Naive thymus-derived CD4-positive, alpha-beta T cell (primary cell): ENCODE measurements around the gene TMEM219. TPM values are rescaled to one million over a fixed set of nuclear protein-coding genes. Genes with fewer than 3 reads are reported as not detected.

Experiments used
- ATAC-seq: fragments of 150-1000 bp; cut with Tn5 transposase; 2 replicates; pipeline ENCODE4 v1.10.0; 2021; ENCODE audit warnings: mild to moderate bottlenecking, moderate library complexity
- CTCF ChIA-PET: fragments of 350-600 bp; sonication (Branson Sonifier 250); formaldehyde crosslinking; loops from one replicate; lab custom pipeline; 2021; ENCODE audit warnings: antibody characterized with exemption; lab: Charles Lee
- POLR2A ChIA-PET: fragments of 350-600 bp; sonication (Branson Sonifier 250); formaldehyde crosslinking; loops from one replicate; lab custom pipeline; 2021; ENCODE audit warnings: antibody characterized with exemption, inconsistent platforms; lab: Charles Lee
- DNase-seq, 9 donors: peaks; one replicate each; pipeline versions ENCODE4 v3.0.0 to v3.0.0-alpha.2; 2020 to 2022; ENCODE audit warnings: mixed read lengths in 1 of 9
- H3K27ac ChIP-seq: one replicate; pipeline ENCODE4 v1.7.0; 2013; ENCODE audit warnings: mild to moderate bottlenecking, low read depth, low read length, moderate library complexity
- H3K27me3 ChIP-seq, 2 donors: one replicate each; pipeline ENCODE4 v1.7.0; 2013; ENCODE audit warnings: low read length in 2 of 2, mild to moderate bottlenecking in 2 of 2, moderate library complexity in 2 of 2; ENCODE audit not compliant: control insufficient read depth in 2 of 2, insufficient read depth in 2 of 2
- H3K36me3 ChIP-seq, 3 experiments: 1 replicate in 2 of 3; 2 replicates in 1 of 3; pipeline ENCODE4 v1.7.0; 2013; ENCODE audit warnings: low read length in 3 of 3, mild to moderate bottlenecking in 3 of 3, moderate library complexity in 1 of 3; ENCODE audit not compliant: insufficient read depth in 3 of 3, control insufficient read depth in 2 of 3
- H3K4me1 ChIP-seq, 2 donors: one replicate each; pipeline ENCODE4 v1.7.0; 2013; ENCODE audit warnings: low read length in 2 of 2, mild to moderate bottlenecking in 2 of 2, moderate library complexity in 1 of 2; ENCODE audit not compliant: control insufficient read depth in 2 of 2, insufficient read depth in 2 of 2
- H3K4me3 ChIP-seq: 2 replicates; pipeline ENCODE4 v1.7.0; 2013; ENCODE audit warnings: mild to moderate bottlenecking, low read length
- H3K9me3 ChIP-seq, 3 experiments: 1 replicate in 2 of 3; 2 replicates in 1 of 3; pipeline ENCODE4 v1.7.0; 2013; ENCODE audit warnings: low read length in 3 of 3; ENCODE audit not compliant: control insufficient read depth in 2 of 3
- H3K27ac Mint-ChIP-seq, 9 donors: one replicate each; pipeline ENCODE4 v1.8.0; 2020 to 2022; ENCODE audit warnings: mixed read lengths in 9 of 9, mild to moderate bottlenecking in 8 of 9, moderate library complexity in 5 of 9, inconsistent platforms in 2 of 9
- H3K27me3 Mint-ChIP-seq, 5 donors: one replicate each; pipeline ENCODE4 v1.8.0; 2021 to 2022; ENCODE audit warnings: mixed read lengths in 5 of 5, mild to moderate bottlenecking in 1 of 5
- H3K36me3 Mint-ChIP-seq, 5 donors: one replicate each; pipeline ENCODE4 v1.8.0; 2020 to 2022; ENCODE audit warnings: mixed read lengths in 5 of 5, mild to moderate bottlenecking in 3 of 5, inconsistent platforms in 1 of 5
- H3K4me1 Mint-ChIP-seq, 7 donors: one replicate each; pipeline ENCODE4 v1.8.0; 2020 to 2022; ENCODE audit warnings: mixed read lengths in 7 of 7, mild to moderate bottlenecking in 3 of 7, inconsistent platforms in 1 of 7
- H3K4me3 Mint-ChIP-seq, 10 donors: one replicate each; pipeline ENCODE4 v1.8.0; 2020 to 2022; ENCODE audit warnings: mild to moderate bottlenecking in 10 of 10, mixed read lengths in 10 of 10, moderate library complexity in 6 of 10, inconsistent platforms in 2 of 10
- H3K9me3 Mint-ChIP-seq, 11 donors: one replicate each; pipeline ENCODE4 v1.8.0; 2020 to 2022; ENCODE audit warnings: mixed read lengths in 11 of 11, mild to moderate bottlenecking in 4 of 11, inconsistent platforms in 1 of 11, moderate library complexity in 1 of 11
- intact Hi-C, 2 donors: fragments of 100-400 bp; cut with micrococcal nuclease; formaldehyde crosslinking; loops; one replicate each; pipeline ENCODE4 v1.15.1; 2023
- polyA plus RNA-seq, 2 donors: library from polyadenylated mRNA; unstranded; fragments of 300-500 nt; fragmentation: Illumina TruSeq; gene quantifications; one replicate each; pipeline ENCODE4 v1.2.3, GENCODE V29; 2021
- total RNA-seq, 6 experiments: library from RNA in 5 of 6; stranded (reverse) in 5 of 6; gene quantifications; 1 replicate in 5 of 6; 2 replicates in 1 of 6; pipeline ENCODE4 v1.2.3 and lab custom pipeline; 2021 to 2026

Gene TMEM219
- total and polyA plus RNA-seq, 7 experiments from 2014 or later = 64.3 to 212 (median 85.1) TPM

GRCh38 chr16:29978564-29979270, 16.8 kb downstream of the TMEM219 start:
- peaks cover 17 to 31% (median 27%) of the 10 kb centered on the region in 7 donors for H3K4me1 Mint-ChIP-seq
- H3K27ac Mint-ChIP-seq = peak overlapping the region in 1 of 9 donors; percentile 7
- ATAC-seq (no peak), DNase-seq (no peak)
- Histone ChIP-seq H3K9me3 (no peaks in the 10 kb centered on the region), H3K4me1 (peaks cover 20 to 23% of the 10 kb centered on the region in 2 donors), H3K36me3 (peaks cover 12 to 64% (median 14%) of the 10 kb centered on the region in 3 experiments), H3K27ac (no peak overlapping the region), H3K27me3 (no peaks in the 10 kb centered on the region), H3K4me3 (no peak overlapping the region)
- no peak overlapping the region for H3K4me3 Mint-ChIP-seq
- ChIA-PET CTCF (no interaction called here), POLR2A (interaction anchor here (0.6 to 1.2 kb wide), 2 partner anchors 17 to 698 kb away, joined by 4 read pairs; no protein-coding TSS in a partner anchor)
- no peaks in the 10 kb centered on the region for H3K9me3 Mint-ChIP-seq
- H3K27me3 Mint-ChIP-seq = no peaks in the 10 kb centered on the region
- intact Hi-C loops = loop anchor here in 1 of 2 donors (10.0 kb wide), 1 partner anchor 426 kb away; the partner anchor contains the start of gene ZNF771
- peaks cover 5 to 34% (median 13%) of the 10 kb centered on the region in 5 donors for H3K36me3 Mint-ChIP-seq

DNA sequence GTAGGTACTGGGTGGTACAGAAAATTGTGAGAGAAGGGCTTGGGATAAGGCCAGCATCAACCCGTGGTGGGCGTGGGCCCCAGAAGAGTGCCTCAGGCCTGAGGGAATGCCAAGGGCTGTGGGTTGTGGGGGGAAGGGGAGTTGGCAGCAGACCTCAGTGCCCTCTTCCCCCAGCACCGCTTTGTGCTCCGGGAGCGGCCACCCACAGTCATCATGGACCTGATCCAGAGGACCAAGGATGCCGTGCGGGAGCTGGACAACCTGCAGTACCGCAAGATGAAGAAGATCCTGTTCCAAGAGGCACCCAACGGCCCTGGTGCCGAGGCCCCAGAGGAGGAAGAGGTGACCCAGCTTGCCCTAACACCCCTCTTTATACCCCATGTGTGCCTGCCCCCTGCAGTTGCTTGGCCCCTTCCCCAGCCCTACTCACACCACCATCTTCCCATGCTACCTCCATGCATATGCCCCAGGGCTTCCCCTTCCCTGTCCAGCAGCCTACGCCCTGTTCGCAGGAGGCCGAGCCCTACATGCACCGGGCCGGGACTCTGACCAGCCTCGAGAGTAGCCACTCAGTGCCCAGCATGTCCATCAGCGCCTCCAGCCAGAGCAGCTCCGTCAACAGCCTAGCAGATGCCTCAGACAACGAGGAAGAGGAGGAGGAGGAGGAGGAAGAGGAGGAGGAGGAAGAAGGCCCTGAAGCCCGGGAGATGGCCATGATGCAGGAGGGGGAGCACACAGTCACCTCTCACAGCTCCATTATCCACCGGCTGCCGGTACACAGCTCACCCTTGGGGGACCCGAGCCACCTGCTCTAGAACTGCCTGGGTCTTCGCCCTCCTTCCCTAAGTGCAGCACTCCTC, 20.9 kb downstream of the TMEM219 start:
- ATAC-seq (no peak), DNase-seq (no peak)
- intact Hi-C loops = no loop called here
- Mint-ChIP-seq H3K4me3 (no peak overlapping the region), H3K27ac (peak overlapping the region in 2 of 9 donors; percentile 22 to 76), H3K4me1 (peaks cover 0 to 4% (median 0%) of the 10 kb centered on the region in 7 donors), H3K36me3 (peaks cover 10 to 57% (median 27%) of the 10 kb centered on the region in 5 donors), H3K9me3 (no peaks in the 10 kb centered on the region), H3K27me3 (no peaks in the 10 kb centered on the region)
- no peaks in the 10 kb centered on the region for H3K27me3 ChIP-seq
- CTCF ChIA-PET = interaction anchor here (0.6 kb wide), 1 partner anchor 16 kb away, joined by 3 read pairs; no protein-coding TSS in a partner anchor
- H3K9me3 ChIP-seq = no peaks in the 10 kb centered on the region
- no peaks in the 10 kb centered on the region for H3K4me1 ChIP-seq
- POLR2A ChIA-PET = interaction anchor here (0.9 kb wide), 1 partner anchor 9 kb away, joined by 4 read pairs; the partner anchor contains the start of gene TAOK2
- H3K36me3 ChIP-seq = peaks cover 12 to 97% (median 14%) of the 10 kb centered on the region in 3 experiments
- H3K27ac ChIP-seq = no peak overlapping the region
- no peak overlapping the region for H3K4me3 ChIP-seq

DNA sequence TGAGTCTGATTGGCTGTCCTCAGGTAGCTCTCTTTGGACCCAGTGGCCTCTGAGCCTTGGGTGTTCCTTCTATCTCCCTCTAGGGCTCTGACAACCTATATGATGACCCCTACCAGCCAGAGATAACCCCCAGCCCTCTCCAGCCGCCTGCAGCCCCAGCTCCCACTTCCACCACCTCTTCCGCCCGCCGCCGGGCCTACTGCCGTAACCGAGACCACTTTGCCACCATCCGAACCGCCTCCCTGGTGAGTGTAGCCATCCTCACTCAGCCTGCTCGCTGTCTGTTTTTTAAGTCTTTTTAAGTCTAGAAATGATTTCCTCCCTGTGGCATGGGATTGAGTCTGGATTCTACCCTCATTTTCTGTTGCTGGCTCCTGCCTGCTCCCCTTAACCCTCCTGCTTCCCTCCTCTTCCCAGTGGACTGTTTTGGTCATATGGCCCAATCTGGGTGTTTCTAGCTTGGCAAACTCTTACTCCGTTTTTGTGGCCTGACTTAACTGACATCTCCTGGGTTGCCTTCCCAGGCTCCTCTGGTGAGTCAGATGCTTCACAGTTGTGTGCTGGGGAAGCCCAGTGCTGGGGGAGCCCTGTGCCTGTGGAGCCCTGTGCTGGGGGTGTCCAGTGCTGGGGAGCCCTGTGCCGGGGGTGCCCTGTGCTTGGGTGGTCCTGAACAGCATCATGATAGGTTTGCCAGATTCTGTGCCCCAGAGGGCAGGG, 21.7 kb downstream of the TMEM219 start:
- Histone ChIP-seq H3K4me3 (no peak overlapping the region), H3K27me3 (no peaks in the 10 kb centered on the region), H3K9me3 (no peaks in the 10 kb centered on the region), H3K36me3 (peaks cover 12 to 97% (median 14%) of the 10 kb centered on the region in 3 experiments), H3K27ac (no peak overlapping the region), H3K4me1 (no peaks in the 10 kb centered on the region)
- CTCF ChIA-PET = interaction anchor here (0.6 kb wide), 1 partner anchor 17 kb away, joined by 3 read pairs; no protein-coding TSS in a partner anchor
- Mint-ChIP-seq H3K27ac (peak overlapping the region in 2 of 9 donors; percentile 33 to 61), H3K4me1 (peaks cover 0 to 4% (median 0%) of the 10 kb centered on the region in 7 donors), H3K4me3 (no peak overlapping the region), H3K27me3 (no peaks in the 10 kb centered on the region), H3K9me3 (no peaks in the 10 kb centered on the region), H3K36me3 (peaks cover 10 to 58% (median 27%) of the 10 kb centered on the region in 5 donors)
- no peak for ATAC-seq
- intact Hi-C loops = no loop called here
- POLR2A ChIA-PET = no interaction called here
- DNase-seq = no peak

- Histone ChIP-seq H3K36me3 (peaks cover 12 to 97% (median 14%) of the 10 kb centered on the region in 3 experiments), H3K4me1 (no peaks in the 10 kb centered on the region), H3K9me3 (no peaks in the 10 kb centered on the region), H3K27ac (no peak overlapping the region), H3K4me3 (no peak overlapping the region), H3K27me3 (no peaks in the 10 kb centered on the region)
- no peak for ATAC-seq
- intact Hi-C loops = no loop called here
- Mint-ChIP-seq H3K4me1 (peaks cover 0 to 4% (median 0%) of the 10 kb centered on the region in 7 donors), H3K27ac (peak overlapping the region in 1 of 9 donors; percentile 33), H3K4me3 (no peak overlapping the region), H3K36me3 (peaks cover 14 to 57% (median 22%) of the 10 kb centered on the region in 5 donors), H3K9me3 (no peaks in the 10 kb centered on the region), H3K27me3 (no peaks in the 10 kb centered on the region)
- ChIA-PET CTCF (no interaction called here), POLR2A (interaction anchor here (0.8 kb wide), 1 partner anchor 110 kb away, joined by 3 read pairs; no protein-coding TSS in a partner anchor)
- no peak for DNase-seq
Measured at GRCh38 chr16:29984137-29984763, 22.4 kb downstream of the TMEM219 start.

DNA sequence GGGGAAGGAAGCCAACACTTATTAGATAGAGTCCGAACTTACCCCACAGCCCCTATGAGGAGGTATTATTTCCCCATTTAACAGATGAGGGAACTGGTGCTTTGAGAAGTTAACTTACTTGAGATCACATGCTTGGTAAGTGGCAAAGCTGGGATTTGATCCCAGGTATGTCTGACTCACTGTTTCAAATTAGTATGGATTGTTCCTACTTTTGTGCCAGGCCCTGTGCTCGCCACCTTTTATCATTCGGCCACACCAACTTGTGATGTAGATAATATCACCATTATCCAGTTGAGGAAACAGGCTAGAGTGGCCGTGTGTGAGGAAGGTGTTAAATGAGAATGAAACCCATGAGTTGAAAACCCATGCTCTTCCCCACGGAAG, 22.9 kb downstream of the TMEM219 start:
- Histone ChIP-seq H3K36me3 (peaks cover 7 to 97% (median 14%) of the 10 kb centered on the region in 3 experiments), H3K4me3 (no peak overlapping the region), H3K27ac (no peak overlapping the region), H3K27me3 (no peaks in the 10 kb centered on the region), H3K4me1 (no peaks in the 10 kb centered on the region), H3K9me3 (no peaks in the 10 kb centered on the region)
- H3K4me3 Mint-ChIP-seq = no peak overlapping the region
- CTCF ChIA-PET = no interaction called here
- POLR2A ChIA-PET = interaction anchor here (0.8 kb wide), 1 partner anchor 110 kb away, joined by 3 read pairs; no protein-coding TSS in a partner anchor
- H3K36me3 Mint-ChIP-seq = peaks cover 14 to 53% (median 20%) of the 10 kb centered on the region in 5 donors
- no peak overlapping the region for H3K27ac Mint-ChIP-seq
- no peak for ATAC-seq
- H3K9me3 Mint-ChIP-seq = no peaks in the 10 kb centered on the region
- DNase-seq = no peak
- intact Hi-C loops = no loop called here
- H3K27me3 Mint-ChIP-seq = no peaks in the 10 kb centered on the region
- H3K4me1 Mint-ChIP-seq = peaks cover 0 to 4% (median 0%) of the 10 kb centered on the region in 7 donors
